Stimulated activated CD8-positive, alpha-beta memory T cell treated with anti-CD3 and anti-CD28 coated beads, Interleukin-7, amount 100 ng/mL, for 4 hours (primary cell): ENCODE results near the gene ULBP2.
"Not testable (repeated sequence)": the region's sequence is repeated elsewhere in the genome, so short reads cannot be mapped to it uniquely, and the experiment has no call there.

Experiments
- DNase-seq, 2 donors: peaks; one replicate each; pipeline ENCODE4 v3.0.0-alpha.2; 2020; ENCODE audit warnings: low read depth in 2 of 2

The ULBP2 gene

GRCh38 chr6:149950423-149950822 lies 8.6 kb downstream of the ULBP2 start:
- DNase-seq = no peak

- DNase-seq = no peak
These were observed 9.3 kb downstream of the ULBP2 start for GRCh38 chr6:149951096-149951495.

DNA sequence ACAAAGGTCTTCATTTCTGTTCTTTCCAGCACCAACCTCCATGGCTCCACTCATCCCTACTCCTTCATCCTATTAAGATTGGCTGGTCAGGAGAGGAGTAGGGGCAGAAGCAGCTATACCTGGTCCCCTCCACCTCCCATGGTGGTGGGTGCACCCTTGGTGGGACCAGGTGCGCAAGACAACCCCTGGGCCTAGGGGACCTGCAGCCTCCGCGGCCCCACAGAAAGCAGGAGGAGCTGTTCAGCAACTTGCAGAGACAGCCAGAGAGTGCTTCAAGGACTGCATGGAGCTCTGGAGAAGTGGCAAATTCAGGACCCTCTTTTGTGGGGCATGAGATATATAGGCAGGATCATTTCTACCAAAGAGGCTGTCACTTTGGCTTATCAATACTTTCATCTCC lies 9.8 kb downstream of the ULBP2 start:
- no peak for DNase-seq

DNA sequence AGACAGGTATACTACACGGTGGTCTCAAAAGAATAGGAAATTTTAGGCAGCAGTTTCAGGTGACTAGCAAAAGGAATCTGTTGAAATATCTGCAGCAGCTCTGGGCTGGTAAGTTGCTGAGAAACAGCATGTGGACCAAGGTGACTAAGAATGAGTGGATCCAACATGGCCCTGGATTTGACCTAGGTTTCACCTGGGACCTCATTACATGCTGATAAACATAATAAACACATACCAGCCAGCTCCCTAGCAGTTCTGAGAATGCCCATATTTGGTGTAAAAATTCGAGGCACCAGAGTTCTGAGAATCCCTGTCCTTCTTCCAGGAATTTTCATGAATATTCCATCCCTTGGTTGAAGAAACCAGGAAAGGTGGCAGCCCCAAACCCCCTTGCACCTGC lies 11.6 kb downstream of the ULBP2 start:
- DNase-seq = not testable (repeated sequence)

GRCh38 chr6:149953934-149954327 lies 12.1 kb downstream of the ULBP2 start:
- not testable (repeated sequence) for DNase-seq

DNA sequence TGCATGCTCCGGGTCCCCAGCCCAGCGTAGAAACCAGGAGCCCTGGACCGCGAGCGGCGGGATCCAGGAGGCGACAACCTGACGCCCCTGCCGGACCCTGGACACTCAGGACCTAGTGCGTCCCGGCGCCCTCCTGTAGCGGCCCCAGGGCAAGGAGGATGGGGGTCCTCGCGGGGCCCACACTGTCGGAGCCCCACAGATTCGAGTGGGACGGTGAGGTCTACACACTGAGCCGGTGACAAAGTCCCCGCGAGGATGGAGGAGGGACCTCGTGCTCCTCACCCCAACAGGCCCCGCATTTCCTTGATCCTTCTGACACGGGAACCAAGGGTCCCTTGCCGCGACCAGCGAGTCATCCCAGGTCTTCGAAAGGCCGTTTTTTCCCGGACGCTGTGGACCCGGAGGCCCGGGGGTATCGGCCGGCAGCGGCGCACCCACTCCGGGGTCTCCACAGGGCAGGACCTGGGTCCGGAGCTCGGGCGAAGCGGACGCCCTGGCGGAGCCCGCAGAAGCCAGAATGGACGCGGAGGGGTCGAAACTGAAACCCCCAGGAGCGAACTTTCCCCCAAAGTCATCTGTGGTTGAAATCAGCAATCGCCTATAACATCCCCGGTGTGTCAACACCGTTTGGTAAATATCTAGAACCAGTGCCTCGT lies 12.6 kb downstream of the ULBP2 start:
- DNase-seq = not testable (repeated sequence)

DNA sequence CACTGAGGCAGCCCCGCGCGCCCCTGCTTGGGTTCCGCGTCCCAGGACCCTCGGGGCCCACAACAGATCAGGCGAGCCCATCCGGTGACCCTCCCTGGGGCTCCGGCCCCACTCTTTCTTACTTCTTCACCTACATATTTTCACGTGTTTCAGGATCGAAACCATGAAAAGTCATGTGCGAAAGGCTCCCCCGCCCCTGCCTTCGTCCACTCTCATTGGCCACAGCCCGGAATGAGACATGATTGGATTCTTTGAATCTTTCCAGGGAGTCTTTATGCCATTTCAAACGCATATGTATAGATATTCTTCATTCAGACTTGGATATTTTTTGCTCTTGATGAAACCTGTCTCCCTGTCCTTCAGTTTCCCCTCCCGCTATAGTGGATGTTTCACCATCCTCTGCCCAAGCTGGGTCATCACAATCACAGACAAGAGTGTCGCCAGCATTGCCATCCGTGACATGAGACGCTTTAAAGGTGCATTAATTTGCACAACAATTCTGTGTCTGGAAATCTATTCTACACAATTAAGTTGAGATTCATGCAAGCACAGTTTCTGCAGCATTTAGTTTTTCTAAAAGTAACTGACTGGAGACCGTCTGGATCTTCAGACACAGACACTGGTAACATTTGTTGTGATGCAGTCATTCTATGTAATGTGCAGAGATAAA lies 13.3 kb downstream of the ULBP2 start:
- not testable (repeated sequence) for DNase-seq

DNA sequence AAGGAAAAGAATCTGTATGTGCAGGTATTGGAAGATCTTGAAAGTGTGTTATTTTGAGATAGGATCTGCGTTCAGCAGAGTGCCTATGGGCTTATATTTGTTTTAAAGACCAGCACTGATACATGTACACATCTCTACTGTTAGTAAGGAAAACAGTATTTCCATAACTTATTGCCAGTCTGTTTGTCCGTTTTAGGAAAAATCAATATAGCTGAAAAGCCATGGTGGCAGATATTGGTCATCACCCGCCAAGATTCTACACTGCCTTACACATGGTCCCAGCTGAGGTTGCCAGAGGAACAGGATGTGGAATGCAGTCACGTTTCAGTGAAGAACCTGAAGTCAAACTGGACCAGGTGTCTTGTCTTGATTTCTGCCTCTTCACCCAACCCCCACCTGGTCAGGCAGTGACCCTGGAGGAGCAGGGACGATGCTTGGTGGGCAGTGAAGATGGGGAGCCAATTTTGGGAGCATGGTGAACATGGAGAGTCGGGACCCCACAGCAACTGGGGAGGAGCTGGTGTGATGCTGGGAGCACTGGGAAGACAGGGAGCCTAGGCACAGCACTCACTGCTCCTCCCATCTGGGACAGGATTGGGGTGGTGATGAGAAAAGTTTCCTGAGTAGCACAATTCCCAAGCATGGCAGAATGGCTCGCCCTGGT lies 14.0 kb downstream of the ULBP2 start:
- not testable (repeated sequence) for DNase-seq

DNA sequence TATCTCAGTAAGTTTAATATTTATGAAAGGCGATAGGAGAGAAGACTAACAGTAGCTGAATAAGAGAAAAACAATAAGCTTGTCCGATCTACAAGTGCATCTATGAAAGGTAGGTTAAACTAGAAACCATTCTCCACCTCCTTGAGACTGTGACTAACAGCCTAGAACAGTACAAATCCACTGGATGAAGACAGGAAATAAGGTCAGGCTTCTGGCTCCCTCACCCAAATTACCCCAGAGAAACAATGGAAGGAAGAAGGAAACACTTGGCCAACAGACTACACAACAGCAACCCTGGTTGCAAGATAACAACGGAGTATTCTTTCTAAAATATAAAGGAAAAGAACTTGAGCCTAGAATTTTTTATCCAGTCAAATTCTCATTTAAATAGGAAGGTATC lies 16.3 kb downstream of the ULBP2 start:
- DNase-seq = not testable (repeated sequence)

DNA sequence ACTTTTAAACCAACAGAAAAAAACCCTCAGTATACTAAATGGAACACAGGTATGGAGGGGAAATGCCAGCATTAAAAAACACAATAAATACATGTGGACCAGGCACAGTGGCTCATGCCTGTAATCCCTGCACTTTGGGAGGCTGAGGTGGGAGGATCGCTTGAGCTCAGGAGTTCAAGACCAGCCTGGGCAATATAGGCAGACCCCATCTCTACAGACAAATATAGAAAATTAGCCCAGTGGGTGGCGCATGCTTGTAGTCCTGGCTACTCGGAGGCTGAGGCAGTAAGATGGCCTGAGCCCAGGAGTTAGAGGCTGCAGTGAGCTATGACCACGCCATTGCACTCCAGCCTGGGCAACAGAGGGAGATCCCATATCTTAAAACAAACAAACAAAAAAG lies 18.0 kb downstream of the ULBP2 start:
- not testable (repeated sequence) for DNase-seq

DNA sequence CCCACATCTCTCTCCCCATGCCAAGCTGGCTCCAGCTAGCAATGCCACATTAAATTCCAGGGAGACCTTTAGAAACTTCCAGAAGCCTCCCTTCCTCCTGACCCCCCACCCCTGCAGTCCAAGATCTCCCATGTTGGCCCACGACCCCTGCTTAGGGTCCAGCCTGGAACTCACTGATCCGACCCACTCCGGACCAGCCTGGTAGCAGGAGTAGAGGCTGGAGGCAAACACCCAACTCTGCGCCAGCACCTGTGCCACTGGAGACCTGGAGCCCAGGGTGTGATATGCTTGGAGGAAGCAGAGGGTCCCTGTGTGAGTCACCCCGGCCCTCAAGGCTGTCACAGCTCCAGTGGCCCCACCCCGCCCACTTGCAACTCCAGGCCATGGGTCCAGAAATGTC lies 18.7 kb downstream of the ULBP2 start:
- DNase-seq = no peak

DNA sequence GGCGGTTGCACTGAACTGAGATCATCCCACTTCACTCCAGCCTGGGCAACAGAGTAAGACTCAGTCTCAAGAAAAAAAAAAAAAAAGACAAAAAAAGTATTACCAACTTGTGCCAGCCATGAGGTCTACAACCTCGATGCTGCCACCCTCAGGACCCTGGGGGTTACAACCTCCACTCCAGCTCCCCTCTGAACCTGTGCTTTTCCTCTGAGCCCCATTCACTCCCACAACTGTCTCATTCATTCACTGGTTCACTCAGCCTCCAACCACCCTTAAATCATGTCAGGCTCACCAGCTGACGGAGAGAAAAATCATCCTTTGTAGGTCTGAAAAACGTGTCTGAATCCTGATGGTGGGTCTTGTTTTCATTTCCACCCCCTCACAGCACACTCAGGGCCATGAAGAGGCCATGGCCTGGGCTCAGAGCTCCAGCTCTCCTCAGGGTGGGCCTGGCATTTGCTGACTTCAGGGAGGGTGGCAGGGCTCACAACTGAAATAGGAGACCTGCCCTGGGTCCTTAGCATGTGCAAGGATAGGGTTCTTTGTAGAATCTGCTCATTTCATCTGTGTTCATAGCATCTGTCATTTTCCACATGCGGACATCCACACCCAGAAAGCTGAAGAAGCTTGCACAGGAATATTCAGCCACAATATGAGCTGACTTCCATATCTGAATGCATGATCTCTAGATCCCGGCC lies 20.1 kb downstream of the ULBP2 start:
- DNase-seq = no peak

DNA sequence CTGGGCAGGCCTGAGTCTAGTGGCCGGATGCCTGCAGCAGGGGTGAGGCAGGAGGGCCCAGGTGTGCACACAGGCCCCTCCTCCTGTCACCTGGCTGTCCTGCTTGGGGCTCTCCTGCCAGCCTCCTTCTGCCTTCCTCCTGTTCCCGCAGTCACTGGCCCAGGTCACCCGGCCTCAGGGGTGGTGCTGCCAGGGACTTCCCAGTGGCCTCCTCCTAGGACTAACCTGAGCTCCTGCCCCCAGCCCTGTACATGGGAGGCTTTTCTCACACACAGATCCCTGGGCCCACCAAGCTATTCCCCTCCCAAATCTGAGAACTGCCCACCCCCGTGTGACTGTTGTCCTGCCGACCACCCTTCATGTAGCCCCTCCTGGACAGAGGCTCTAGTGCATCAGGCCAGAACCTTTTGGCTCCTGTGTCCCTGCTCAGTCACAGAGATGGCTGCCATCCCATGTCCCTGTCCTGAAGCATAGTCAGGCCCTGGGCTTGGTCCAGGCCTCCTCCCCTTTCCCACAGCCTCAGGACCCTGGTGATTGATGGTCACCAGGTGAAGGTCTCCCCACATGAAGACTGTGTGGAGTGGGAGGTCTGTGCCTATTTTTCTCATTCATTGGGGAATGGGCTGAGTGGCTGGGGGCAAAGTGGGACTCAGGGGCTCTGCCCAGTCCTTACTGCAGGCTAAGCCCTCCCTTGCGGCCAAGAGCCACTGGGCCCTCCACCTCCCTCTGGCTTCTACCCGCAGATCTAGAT lies 20.8 kb downstream of the ULBP2 start:
- DNase-seq = no peak

DNA sequence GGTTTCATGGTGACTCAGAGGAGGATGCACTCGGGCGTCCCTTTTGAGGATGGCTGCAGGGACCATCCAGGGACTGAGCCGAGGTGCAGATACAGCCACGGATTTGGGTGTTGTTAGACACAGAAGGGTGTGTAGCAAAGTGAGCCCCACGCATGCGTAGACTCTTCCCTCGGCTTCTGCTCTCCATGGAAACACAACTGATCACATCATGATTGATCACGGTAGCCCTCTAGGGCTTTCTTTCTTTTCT lies 21.3 kb downstream of the ULBP2 start:
- DNase-seq = no peak

GRCh38 chr6:149963462-149964307 lies 21.9 kb downstream of the ULBP2 start, which contains the start of gene ULBP1:
Gene ULBP1 (plus strand): TSS chr6:149963943. CDS start chr6:149964050, 107 bp downstream.
- peak; percentile 55 to 71 for DNase-seq

DNA sequence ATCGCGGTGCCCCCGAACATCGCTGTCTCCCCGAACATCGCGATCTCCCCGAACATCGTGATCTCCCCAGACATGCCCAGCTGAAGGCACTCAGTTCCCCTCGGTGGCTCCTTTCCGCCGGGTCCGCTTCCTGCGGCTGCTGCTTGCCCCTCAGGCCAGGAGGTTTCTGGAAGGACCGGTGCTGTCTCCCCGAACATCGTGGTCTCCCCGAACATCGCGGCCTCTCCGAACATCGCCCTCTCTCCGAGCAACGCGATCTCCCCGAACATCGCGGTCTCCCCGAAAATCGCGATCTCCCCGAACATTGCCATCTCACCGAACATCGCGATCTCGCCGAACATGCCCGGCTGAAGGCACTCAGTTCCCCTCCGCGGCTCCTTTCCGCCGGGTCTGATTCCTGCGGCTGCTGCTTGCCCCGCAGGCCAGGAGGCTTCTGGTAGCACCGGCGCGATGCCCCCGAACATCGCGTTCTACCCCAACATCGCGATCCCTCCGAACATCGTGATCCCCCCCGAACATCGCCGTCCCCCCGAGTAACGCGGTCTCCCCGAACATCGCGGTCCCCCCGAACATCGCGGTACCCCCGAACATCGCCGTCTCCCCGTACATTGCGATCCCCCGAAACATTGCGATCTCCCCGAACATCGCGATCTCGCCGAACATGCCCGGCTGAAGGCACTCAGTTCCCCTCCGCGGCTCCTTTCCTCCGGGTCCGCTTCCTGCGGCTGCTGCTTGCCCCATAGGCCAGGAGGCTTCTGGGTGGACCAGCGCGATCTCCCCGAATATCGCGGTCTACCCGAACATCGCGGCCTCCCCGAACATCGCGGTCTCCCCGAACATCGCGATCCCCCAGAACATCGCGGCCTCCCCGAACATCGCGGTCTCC lies 22.7 kb downstream of the ULBP2 start:
- no peak for DNase-seq

GRCh38 chr6:149965194-149966020 lies 23.6 kb downstream of the ULBP2 start:
- DNase-seq = no peak

GRCh38 chr6:149966319-149966718 lies 24.5 kb downstream of the ULBP2 start:
- DNase-seq = not testable (repeated sequence)

DNA sequence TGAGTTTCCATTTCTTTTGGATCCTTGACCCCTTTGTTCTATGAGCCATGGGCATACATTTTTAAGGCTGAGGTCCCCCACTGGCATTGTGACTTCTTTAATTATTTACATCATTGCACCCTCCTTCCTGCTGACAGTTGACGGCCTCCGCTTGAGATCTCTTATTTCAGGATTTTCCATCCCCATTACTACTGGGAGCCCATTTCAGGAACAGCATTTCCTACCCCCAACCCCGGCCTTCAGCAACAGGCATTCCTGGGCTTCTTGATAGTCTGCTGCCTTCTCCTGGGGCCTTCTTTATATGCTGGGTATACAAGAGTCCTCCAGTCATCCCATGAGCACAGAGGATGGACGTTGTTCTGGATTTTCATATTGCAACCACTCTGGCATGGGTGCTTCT lies 25.8 kb downstream of the ULBP2 start:
- DNase-seq = no peak
